Osteocyte (in vitro differentiated cells): Measurements from ENCODE around the gene ROGDI. TPM values are rescaled to one million over a fixed set of nuclear protein-coding genes. Genes with fewer than 3 reads are reported as not detected.

Experiments
- DNase-seq: peaks from one replicate; pipeline ENCODE4 v3.0.0; 2021; ENCODE audit warnings: mixed read lengths; ENCODE audit not compliant: unreplicated experiment; ENCODE audit errors: extremely low spot score
- H3K27ac Mint-ChIP-seq: one replicate; pipeline ENCODE4 v1.8.0; 2021; ENCODE audit warnings: mild to moderate bottlenecking, mixed read lengths; ENCODE audit not compliant: unreplicated experiment
- H3K27me3 Mint-ChIP-seq: one replicate; pipeline ENCODE4 v1.8.0; 2021; ENCODE audit warnings: mixed read lengths; ENCODE audit not compliant: unreplicated experiment
- H3K36me3 Mint-ChIP-seq: one replicate; pipeline ENCODE4 v1.8.0; 2021; ENCODE audit warnings: mixed read lengths; ENCODE audit not compliant: unreplicated experiment
- H3K4me1 Mint-ChIP-seq: one replicate; pipeline ENCODE4 v1.8.0; 2021; ENCODE audit warnings: mixed read lengths; ENCODE audit not compliant: unreplicated experiment
- H3K4me3 Mint-ChIP-seq: one replicate; pipeline ENCODE4 v1.8.0; 2021; ENCODE audit warnings: mild to moderate bottlenecking, moderate library complexity, mixed read lengths; ENCODE audit not compliant: unreplicated experiment
- H3K9me3 Mint-ChIP-seq: one replicate; pipeline ENCODE4 v1.8.0; 2021; ENCODE audit warnings: mixed read lengths; ENCODE audit not compliant: unreplicated experiment
- long read RNA-seq: library from polyadenylated mRNA; unstranded; transcript quantifications from one replicate; pipeline ENCODE4 v2.0.0, GENCODE V29; 2021
- total RNA-seq: library from RNA; stranded (reverse); gene quantifications from 2 replicates; pipeline ENCODE4 v1.2.1, GENCODE V29; 2021
- TF ChIP-seq, protein P1 (sequence below): fragments of 200-600 bp; sonication (generic); IDR thresholded peaks from 2 replicates; pipeline ENCODE4 v1.5.0; 2021; ENCODE audit warnings: antibody characterized with exemption, mild to moderate bottlenecking, moderate library complexity

Gene ROGDI, protein sequence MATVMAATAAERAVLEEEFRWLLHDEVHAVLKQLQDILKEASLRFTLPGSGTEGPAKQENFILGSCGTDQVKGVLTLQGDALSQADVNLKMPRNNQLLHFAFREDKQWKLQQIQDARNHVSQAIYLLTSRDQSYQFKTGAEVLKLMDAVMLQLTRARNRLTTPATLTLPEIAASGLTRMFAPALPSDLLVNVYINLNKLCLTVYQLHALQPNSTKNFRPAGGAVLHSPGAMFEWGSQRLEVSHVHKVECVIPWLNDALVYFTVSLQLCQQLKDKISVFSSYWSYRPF
- total RNA-seq = 16.1 and 19.1 TPM in 2 replicates
- long read RNA-seq, partial matches to known transcripts = 0 of 1 reads
- long read RNA-seq, other reads (novel, unspliced or antisense) = 0 of 1 reads

DNA sequence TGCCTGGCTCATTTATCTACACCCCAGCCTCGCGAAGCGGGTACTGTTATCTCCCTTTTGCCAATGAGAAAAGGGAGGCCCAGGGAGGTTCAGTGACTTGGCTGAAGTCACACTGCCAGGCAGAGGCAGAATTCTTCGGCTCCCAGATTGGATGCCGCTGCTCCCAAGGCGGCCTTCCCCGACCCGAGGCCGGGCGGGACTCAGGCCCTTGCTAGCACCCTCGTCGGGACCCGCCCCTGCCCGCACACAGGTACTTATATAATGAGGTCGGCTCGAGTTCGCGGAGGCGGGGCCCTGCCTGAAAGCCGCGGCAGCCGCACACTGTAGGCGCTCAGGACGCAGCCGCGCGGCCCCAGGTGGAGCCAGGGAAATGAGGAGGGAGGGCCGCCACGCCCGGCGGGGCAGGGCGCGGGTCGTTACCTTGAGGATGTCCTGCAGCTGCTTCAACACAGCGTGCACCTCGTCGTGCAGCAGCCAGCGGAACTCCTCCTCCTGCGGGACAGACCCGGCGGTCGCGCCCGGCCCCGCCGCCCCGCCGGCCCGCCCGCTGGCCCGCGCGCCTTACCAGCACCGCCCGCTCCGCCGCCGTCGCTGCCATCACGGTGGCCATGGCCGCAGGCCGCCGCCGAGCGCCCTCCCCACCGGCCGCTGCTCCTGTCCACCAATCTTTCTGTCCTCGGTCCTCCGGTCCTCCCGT, at the start of gene ROGDI:
Gene ROGDI, minus strand, starts transcription at position 672 of the 697 bp plus-strand sequence. Its CDS starts 62 bp downstream, at position 610.
- TF ChIP-seq, protein P1, sequence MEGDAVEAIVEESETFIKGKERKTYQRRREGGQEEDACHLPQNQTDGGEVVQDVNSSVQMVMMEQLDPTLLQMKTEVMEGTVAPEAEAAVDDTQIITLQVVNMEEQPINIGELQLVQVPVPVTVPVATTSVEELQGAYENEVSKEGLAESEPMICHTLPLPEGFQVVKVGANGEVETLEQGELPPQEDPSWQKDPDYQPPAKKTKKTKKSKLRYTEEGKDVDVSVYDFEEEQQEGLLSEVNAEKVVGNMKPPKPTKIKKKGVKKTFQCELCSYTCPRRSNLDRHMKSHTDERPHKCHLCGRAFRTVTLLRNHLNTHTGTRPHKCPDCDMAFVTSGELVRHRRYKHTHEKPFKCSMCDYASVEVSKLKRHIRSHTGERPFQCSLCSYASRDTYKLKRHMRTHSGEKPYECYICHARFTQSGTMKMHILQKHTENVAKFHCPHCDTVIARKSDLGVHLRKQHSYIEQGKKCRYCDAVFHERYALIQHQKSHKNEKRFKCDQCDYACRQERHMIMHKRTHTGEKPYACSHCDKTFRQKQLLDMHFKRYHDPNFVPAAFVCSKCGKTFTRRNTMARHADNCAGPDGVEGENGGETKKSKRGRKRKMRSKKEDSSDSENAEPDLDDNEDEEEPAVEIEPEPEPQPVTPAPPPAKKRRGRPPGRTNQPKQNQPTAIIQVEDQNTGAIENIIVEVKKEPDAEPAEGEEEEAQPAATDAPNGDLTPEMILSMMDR = no peak
- Mint-ChIP-seq H3K36me3 (peaks cover 11% of the 10 kb centered on the region), H3K9me3 (no peaks in the 10 kb centered on the region), H3K4me1 (peaks cover 19% of the 10 kb centered on the region), H3K27ac (peak within 1 kb of the TSS; percentile 87), H3K4me3 (peak within 1 kb of the TSS; percentile 84), H3K27me3 (no peaks in the 10 kb centered on the region)
- DNase-seq = no peak

DNA sequence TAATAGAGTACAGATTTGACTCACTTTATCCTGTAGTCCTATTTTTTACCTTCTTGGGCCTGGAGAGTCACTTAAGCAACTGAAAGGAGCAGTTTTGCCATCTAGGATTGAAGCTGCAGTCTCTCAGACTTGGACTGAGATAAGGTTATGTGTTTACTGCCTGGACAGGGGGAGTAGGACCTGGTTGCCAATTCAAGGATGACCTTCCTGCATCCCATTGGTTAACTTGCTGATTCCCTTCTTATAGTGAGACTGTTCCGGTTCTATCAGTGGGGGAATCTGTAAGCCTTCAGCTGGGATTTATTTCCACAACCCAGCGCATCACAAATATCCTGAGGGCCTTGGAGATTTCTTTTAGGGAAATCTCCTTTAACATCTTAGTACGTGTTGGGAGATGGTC, 47.8 kb upstream of the ROGDI start:
- H3K27me3 Mint-ChIP-seq = no peaks in the 10 kb centered on the region
- no peaks in the 10 kb centered on the region for H3K9me3 Mint-ChIP-seq
- peaks cover 59% of the 10 kb centered on the region for H3K4me1 Mint-ChIP-seq
- peak overlapping the region; percentile 41 for H3K27ac Mint-ChIP-seq
- H3K4me3 Mint-ChIP-seq = peak overlapping the region; percentile 64
- TF ChIP-seq, protein P1 = no peak
- H3K36me3 Mint-ChIP-seq = peaks cover 14% of the 10 kb centered on the region
- DNase-seq = no peak

DNA sequence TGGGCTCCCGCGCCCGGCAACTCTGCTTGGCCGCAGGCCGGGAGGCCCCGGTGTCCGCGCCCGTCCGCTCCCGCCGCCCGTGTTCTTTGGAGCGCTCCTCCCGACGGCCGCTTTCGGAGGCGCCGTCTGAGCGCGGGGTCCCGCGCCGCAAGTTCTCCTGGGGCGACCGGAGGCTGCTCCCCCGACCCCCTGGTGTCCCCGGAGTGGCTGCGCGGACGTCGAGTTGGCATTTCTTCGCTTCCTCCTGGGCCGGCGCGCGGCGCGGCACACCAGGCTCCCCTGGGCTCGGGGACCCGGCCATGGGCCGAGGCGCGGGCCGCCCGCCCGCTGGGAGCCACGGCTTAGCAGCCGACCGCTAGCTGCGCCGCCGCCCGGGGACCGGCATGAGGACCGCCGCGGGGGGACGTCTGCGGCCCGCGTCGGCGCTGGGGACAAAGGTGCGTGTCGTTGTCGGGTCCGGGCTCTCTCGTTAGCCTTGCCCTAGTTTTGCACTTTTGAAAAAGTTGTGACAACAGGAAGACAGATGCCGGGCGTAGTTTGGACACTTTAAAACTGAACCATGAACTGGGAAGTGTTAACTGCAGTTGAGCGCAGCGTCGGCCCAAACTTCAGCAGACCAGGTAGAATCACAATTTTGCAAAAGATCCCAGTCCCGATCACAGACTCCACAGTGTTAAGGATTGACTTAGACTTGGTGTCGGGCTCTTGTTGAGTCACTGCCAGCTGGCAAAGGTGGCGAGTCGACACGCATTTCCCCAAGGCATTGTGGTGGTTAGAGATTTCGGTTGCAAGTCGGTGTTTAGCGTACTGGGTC, 45.5 kb upstream of the ROGDI start:
- Mint-ChIP-seq H3K4me1 (peaks cover 59% of the 10 kb centered on the region), H3K27me3 (no peaks in the 10 kb centered on the region), H3K27ac (peak overlapping the region; percentile 75), H3K9me3 (no peaks in the 10 kb centered on the region), H3K4me3 (peak overlapping the region; percentile 86), H3K36me3 (peaks cover 20% of the 10 kb centered on the region)
- TF ChIP-seq, protein P1 = no peak
- peak; percentile 84 for DNase-seq

DNA sequence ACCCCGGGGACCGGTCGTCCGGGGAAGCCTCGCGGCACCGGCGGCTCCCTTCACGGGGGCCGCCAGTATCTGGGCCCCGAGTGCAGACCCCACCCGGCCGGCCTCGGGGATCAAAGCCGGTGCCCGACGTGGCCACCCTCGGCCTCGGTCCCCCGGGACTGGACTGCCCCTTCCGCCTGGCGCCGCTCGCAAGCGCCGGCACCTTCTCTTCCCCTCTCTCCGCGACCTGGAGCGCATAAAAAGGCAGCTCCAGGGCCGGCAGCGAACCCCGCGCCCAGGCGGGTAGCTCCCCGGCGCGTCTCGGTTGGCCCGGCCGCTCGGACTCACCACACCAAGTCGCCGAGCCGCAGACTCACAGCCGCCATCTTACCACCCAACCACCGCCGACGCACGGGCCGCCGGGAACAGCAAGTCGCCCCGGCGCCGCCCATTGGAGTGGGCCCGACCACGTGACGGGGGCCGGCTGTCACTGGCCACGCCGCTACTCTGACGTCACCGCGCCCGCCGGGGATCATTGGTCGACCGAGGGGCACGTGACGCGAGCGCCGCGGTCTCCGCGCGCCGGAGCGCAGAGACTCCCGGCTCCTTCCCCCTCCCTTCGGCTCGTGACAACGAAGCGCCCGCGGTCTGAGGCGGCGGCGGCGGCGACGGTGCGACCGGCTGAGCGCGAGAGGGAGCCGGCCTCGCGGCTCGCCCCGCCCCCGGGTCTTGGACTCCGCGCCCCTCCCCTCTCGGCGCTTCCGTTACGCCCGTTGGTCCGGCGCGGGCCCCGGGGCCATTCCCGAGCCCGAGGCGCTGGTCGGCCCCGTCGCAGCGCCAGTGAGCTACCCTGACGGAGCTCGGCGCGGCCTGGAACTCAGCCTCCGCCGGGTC, 44.7 kb upstream of the ROGDI start, which contains the start of the genes GLYR1 and UBN1:
Gene GLYR1, minus strand, starts transcription at position 388 of the 873 bp plus-strand sequence. Its CDS starts 23 bp downstream, at position 365.
Gene UBN1, plus strand, starts transcription at position 581 of the 873 bp plus-strand sequence. CDS start 5,437 bp downstream, outside the sequence.
- Mint-ChIP-seq H3K27ac (peak within 1 kb of the TSS; percentile 89), H3K4me3 (peak within 1 kb of the TSS; percentile 86), H3K9me3 (no peaks in the 10 kb centered on the region), H3K27me3 (no peaks in the 10 kb centered on the region), H3K4me1 (peaks cover 52% of the 10 kb centered on the region), H3K36me3 (peaks cover 18% of the 10 kb centered on the region)
- TF ChIP-seq, protein P1 = no peak
- DNase-seq = peak; percentile 100
